ENCODE results near the gene NRM. TPM values are rescaled to one million over a fixed set of nuclear protein-coding genes. Genes with fewer than 3 reads are reported as not detected.

The NRM gene
- total and polyA plus RNA-seq, 2 of the 13 experiments (the other 11 are each of a cell fraction or from before 2014, with no cell fraction given), result 12.5 to 16.0 TPM

- no peak for TF ChIP-seq FIP1L1 (IDR thresholded peaks at IDR 0.05; ENCODE audit: borderline replicate concordance, insufficient read depth, low read depth, low read length)
- no peak for TF ChIP-seq FOXA1 (IDR thresholded peaks at IDR 0.05)
- peak; percentile 18; the same call in 1 of the 2 replicates for TF ChIP-seq FOXA1 (CRISPR knock-in tag; IDR thresholded peaks at IDR 0.05)
- no peak for TF ChIP-seq XRCC5 (optimal IDR thresholded peaks at IDR 0.05; ENCODE audit: low read length)
- TF ChIP-seq ZBTB4 (CRISPR knock-in tag; IDR thresholded peaks at IDR 0.05; ENCODE audit: borderline replicate concordance), result no peak
- peak; percentile 76 for TF ChIP-seq IKZF5 (CRISPR knock-in tag; IDR thresholded peaks at IDR 0.05)
- TF ChIP-seq ZSCAN25 (CRISPR knock-in tag; IDR thresholded peaks at IDR 0.05), result no peak; the same call in 1 of the 2 replicates
- no peak for TF ChIP-seq FLYWCH1 (CRISPR knock-in tag; IDR thresholded peaks at IDR 0.05)
- no peak for TF ChIP-seq NAIF1 (CRISPR knock-in tag; IDR thresholded peaks at IDR 0.05; ENCODE audit: borderline replicate concordance)
- 0 out of 2 replicates have a peak, but pooled peaks have one; percentile 81 for TF ChIP-seq ZNF564 (CRISPR knock-in tag; IDR thresholded peaks at IDR 0.05)
- TF ChIP-seq MAFG (CRISPR knock-in tag; IDR thresholded peaks at IDR 0.05), result no peak
- TF ChIP-seq RELA (CRISPR knock-in tag; IDR thresholded peaks at IDR 0.05), result no peak
- no peak for TF ChIP-seq ZNF619 (CRISPR knock-in tag; IDR thresholded peaks at IDR 0.05)
- TF ChIP-seq EHMT2 (IDR thresholded peaks at IDR 0.05; ENCODE audit: borderline replicate concordance, low read depth, low read length), result no peak
- no peak for TF ChIP-seq RFXANK (CRISPR knock-in tag; IDR thresholded peaks at IDR 0.05)
- peak; percentile 12; the same call in 1 of the 2 replicates for TF ChIP-seq SOX13 (IDR thresholded peaks at IDR 0.05)
- peak; percentile 18 to 85; a peak in 2 of 4 replicates for TF ChIP-seq SOX13 (CRISPR knock-in tag; conservative IDR thresholded peaks at IDR 0.05 in 1 of 2, IDR thresholded peaks at IDR 0.05 in 1 of 2)
- no peak for TF ChIP-seq SIX1 (CRISPR knock-in tag; IDR thresholded peaks at IDR 0.05; ENCODE audit: borderline replicate concordance)
- TF ChIP-seq ATF7 (IDR thresholded peaks at IDR 0.05), result no peak
- no peak for TF ChIP-seq ATF7 (CRISPR knock-in tag; IDR thresholded peaks at IDR 0.05)
- TF ChIP-seq DR1 (CRISPR knock-in tag; IDR thresholded peaks at IDR 0.05), result peak; percentile 44; the same call in 1 of the 2 replicates
- TF ChIP-seq TBX2 (CRISPR knock-in tag; IDR thresholded peaks at IDR 0.05; ENCODE audit: borderline replicate concordance), result peak; percentile 73
- no peak for TF ChIP-seq RNF219 (CRISPR knock-in tag; IDR thresholded peaks at IDR 0.05)
- no peak; the same call in 1 of the 2 replicates for TF ChIP-seq KAT7 (CRISPR knock-in tag; IDR thresholded peaks at IDR 0.05; ENCODE audit: borderline replicate concordance)
- no peak for TF ChIP-seq MIER3 (CRISPR knock-in tag; IDR thresholded peaks at IDR 0.05; ENCODE audit: borderline replicate concordance)
Observed at GRCh38 chr6:30721198-30722024, 30.6 kb upstream of the NRM start (continued).

All from HepG2 (cell line).